HG03565 (cell line): ENCODE data around the gene WDFY4.

Experiments
- ATAC-seq: cut with Tn5 transposase; IDR thresholded peaks from one replicate; pipeline ENCODE4 v1.9.1; 2021; ENCODE audit warnings: mild to moderate bottlenecking, moderate library complexity; ENCODE audit not compliant: unreplicated experiment

The WDFY4 gene

DNA sequence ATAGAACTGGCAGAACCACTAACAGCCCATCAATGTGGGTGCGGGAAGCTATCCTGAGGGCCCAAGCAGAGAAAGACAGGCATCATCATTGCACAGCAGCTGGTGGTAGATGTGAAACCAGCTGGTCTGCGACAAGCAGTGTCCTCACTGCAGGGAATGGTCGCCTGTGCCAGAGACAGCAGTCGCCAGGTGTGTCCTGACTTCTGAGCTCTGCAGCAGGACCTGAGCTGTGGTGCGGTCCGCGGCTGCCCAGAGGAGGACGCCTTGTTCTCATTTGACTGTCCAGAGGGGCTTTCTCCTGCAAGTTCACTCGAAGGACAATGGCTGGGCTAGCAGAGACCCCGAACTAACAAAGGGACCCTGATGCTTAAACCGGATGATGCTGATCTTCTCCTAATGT, 157.6 kb downstream of the WDFY4 start:
- ATAC-seq, result no peak

GRCh38 chr10:48843198-48843597, 158.5 kb downstream of the WDFY4 start:
- ATAC-seq, result no peak

GRCh38 chr10:48844616-48845015, 159.9 kb downstream of the WDFY4 start:
- ATAC-seq, result no peak

- no peak for ATAC-seq
These were observed 160.8 kb downstream of the WDFY4 start for GRCh38 chr10:48845512-48845911.

GRCh38 chr10:48847691-48848090, 163.0 kb downstream of the WDFY4 start:
- no peak for ATAC-seq

- no peak for ATAC-seq
These were observed 172.2 kb downstream of the WDFY4 start for GRCh38 chr10:48856855-48857254.

DNA sequence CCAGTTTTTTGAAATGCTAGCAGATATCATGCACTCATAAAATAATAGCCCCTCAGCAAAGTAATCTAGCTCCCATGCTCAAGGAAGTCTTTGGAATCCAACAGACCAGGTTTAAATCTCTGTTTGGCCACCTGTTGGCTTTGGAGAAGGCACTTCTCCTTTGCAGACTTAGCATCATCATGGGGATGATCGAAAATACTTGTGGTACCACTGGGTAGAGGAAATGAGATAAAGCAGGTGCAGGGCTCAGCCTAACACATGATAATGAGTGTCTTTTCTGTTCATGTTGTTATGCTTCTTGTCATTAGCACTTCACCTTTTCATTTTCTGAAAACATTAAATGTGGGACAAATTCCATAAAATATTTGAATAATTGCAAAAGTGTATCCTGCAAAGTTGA, 187.6 kb downstream of the WDFY4 start:
- ATAC-seq, result no peak

DNA sequence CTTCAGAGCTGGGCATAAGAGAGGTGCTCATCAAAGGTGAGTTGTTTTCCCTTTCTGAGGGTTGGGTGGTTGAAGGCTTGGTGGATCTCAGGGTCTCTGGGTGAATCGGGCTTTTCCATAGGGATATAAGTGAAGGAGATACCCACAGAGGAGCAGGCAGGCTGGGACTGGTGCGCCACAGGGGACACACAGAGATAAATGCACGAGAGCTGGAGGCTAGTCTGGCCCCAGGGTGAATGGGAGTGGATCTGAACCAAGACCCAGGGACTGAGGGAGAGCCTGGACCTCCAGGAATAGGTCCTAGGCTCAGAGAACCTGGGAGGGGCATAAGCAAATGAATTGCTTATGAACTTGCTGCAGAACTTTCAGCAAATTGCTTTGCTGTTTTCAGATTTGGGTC, 193.4 kb downstream of the WDFY4 start:
- ATAC-seq, result no peak

DNA sequence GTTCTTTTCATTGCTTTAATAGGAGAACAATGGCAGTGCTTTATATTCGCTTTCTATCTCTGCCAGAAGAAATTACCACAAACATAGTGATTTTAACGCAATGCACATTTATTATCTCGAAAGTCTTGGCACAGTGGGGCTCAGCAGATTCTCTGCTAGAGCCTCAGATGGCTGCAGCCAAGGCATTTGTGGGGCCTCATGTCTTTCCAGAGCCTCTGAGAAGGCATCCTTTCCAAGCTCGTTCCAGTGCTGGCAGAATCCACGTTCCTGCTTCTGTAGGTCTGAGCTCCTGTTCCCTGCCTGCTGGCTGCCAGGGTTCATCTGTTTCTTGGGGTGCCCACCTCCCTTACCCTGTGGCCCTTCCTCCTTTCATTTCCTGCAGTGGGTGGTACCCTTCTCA, 194.8 kb downstream of the WDFY4 start:
- no peak for ATAC-seq

DNA sequence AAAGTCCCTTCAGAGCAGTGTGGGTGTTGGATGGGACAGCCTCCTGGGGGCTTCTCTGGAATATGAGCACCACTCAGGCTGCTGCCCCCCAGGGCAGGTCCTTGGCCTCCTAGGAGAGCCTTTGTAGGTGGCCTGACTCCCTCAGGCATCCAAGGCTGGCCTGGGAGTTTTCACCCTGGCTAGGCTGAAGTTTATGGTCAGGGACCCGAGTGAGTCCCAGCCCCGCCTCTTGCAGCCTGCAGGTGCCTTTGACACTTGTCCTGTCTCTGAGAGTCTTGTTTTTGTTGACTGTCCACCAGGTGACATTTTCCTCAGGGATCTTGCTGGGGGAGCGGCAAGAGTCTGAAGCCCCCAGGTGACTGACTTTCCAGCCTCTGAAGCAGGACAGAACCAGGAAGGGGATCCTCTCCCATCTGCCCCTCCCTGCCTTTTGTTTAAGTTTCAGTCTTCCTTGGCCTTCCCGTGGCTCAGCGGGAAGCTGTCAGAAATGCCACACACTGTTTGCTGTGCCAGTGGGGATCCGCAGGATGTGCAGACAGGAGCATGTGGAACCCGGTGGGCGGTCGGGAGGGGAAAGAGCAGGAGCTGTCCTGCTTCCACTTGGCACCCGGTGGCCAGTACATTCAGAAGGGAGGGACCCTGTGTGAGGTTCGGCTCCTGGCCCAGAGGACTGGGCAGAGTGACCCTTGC, 195.5 kb downstream of the WDFY4 start:
- ATAC-seq, result no peak

DNA sequence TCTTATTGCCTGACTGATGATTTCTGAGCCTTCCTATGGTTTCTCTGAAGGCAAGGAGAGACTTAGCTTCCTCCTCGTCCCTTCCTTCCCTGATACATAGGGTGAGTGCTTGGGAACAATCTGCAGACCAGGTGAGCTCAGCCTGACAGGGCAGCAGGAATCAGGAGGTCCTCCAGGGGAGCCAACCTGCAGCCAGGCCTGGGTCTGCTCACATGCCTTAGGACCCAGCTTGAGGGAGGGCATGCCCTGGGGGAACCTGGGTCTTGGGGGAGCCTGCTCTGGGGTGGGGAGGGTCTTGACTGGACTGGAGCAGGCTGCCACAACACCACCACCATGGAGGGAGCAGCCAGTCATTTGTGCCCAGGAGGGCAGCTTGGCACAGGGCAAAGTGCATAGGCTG, 197.3 kb downstream of the WDFY4 start:
- ATAC-seq, result no peak

- ATAC-seq, result no peak
These were observed 198.2 kb downstream of the WDFY4 start for GRCh38 chr10:48882881-48883280.

GRCh38 chr10:48883701-48884100, 199.0 kb downstream of the WDFY4 start:
- ATAC-seq, result no peak

DNA sequence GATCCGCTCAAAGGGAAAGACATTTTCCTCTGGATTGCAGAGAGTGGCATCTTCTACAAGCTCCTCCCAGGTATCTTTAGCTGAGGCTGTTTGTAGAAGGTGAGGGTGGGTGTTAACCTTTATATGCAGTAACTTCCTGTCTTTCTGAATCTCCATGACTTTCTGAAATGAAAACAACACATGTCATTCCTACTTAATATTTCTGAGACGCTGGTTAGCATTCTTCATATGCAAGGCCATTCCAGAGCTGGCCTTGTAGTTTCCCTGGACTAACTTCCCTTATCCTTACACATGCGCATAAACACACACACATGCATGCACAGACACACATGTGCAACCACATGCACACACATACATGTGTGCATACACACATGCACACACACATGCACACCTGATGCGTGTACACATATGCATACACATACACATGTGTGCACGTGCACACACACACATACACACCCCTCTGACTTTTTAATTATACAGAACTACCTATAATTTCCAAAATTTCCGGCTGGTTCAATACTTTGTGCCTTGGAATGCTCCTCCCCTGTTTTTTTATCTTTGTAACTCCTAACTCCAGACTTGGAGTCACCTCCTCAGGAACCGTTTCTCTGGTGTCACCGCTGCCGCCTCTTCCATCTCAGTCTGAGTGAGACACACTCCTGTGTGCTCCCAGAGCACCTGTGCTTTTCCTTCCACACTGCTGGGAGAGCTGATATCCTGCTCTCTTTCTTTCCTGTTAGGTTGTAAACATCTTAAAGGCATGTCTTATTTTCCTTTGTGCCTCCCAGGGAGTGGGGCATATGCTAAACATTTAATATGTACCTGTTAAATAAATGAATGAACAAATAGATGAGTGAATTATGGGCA, 199.7 kb downstream of the WDFY4 start:
- no peak for ATAC-seq

- ATAC-seq, result no peak
These were observed 200.7 kb downstream of the WDFY4 start for GRCh38 chr10:48885376-48885775.

- ATAC-seq, result no peak
These were observed 203.3 kb downstream of the WDFY4 start for GRCh38 chr10:48887982-48888381.

DNA sequence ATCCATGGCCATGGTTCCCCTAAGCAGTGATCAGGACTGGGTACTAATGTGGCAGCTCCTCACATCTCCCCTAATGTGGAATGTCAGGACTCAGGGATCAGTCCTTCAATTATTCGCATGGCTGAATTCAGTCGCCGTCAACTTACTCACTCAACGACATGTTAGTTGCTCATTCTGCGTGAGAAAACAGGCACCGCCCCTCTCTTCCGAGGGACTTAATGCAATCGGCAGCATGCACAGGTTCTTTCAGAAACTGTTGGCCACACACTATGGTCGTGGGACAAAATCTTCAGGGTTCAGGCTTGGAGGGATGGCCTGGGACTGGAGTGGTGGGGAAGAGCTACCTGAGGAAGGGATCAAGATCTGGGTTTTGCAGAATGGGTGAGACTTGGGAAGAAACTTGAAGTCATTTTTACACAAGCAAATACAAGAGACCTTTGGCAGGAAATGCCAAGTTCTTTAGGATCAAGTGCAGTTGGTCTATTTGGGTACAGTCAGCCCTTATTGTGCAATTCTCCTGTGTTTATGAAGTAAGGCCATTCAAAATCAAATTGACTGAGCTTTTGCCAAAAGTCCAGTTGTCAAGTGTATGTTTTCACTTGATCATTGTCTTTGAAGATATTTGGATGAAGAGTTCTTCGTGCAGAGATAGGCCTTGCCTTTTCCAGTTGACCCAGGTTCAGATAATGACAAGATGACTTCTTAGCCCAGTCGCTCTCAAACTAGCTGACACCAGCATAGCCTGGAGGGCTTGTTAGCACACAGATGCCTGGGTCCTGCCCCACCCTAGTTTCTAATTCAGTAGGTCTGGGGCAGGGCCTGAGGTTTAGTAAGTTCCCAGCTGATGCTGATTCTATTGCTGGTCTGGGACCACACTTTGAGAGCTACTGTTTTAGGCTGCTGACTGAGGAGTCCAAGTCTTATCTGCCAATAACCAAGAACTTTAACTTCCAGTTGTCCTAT, 206.5 kb downstream of the WDFY4 start:
- no peak for ATAC-seq

- ATAC-seq, result no peak
These were observed 210.5 kb downstream of the WDFY4 start for GRCh38 chr10:48894911-48895802.

GRCh38 chr10:48895803-48896195, 211.1 kb downstream of the WDFY4 start:
- ATAC-seq, result no peak

- ATAC-seq, result no peak
These were observed 212.2 kb downstream of the WDFY4 start for GRCh38 chr10:48896756-48897440.
